G401 (cell line): ENCODE data around the gene RNF213. TPM values are rescaled to one million over a fixed set of nuclear protein-coding genes. Genes with fewer than 3 reads are reported as not detected.

Source experiments
- DNase-seq: peaks from one replicate; pipeline ENCODE4 v3.0.0-alpha.2; 2015; ENCODE audit warnings: low spot score
- in situ Hi-C: cut with HindIII; loops from 2 replicates; pipeline ENCODE4 v1.10.0; 2016; ENCODE audit warnings: low sequenced_read_pairs, mixed read lengths
- total RNA-seq: library from RNA; depleted of rRNA; stranded (reverse); fragments of >200 nt; shearing (Covaris generic); gene quantifications from 2 replicates; pipeline ENCODE4 v1.2.3, GENCODE V29; 2014

The RNF213 gene
- total RNA-seq, 1 experiment from 2014 or later = 15.2 TPM

DNA sequence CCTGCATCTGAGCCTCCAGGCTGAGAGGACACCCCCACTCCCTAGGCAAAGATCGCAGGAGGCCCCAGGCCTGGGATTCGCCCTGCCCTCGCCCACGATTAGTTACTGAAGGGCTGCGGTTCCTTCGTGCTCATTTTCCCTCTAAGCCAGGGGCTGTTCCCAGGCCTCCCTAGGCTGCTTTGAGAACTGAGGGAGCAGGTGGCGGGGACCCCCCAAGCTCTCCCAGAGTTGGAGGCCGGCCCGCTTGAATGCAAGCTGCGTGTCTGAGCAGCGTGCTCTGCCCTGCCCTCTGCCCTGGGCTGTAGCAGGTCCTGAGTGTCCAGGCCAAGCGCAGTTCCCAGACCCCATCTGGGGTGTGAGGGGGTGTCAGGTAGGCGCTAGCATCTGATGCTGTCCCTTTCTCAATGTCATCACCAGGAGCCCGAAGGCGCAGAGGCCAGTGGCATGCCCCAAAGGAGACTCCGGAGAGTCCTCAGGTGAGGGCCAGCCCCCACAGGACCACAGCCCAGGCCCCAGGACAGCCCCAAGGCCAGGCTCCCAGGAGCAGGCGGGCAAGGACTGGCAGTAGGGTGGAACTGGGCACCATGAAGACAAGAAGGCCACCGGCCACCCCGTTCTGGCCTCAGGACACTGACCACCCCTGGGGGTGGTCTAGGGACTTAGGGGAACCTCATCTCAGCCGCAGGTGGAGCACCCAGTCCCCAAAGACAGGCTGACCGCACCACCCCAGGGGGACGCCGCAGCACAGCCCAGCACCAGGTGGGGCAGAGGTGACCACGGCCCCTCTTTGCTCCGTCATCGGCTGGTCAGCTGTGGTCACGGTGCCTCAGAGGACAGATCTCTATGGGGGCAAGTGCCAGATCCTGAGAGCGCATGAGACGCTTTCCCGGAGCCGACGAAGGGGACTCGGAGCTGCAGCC is 169.0 kb downstream of the RNF213 start:
- DNase-seq = no peak
- in situ Hi-C loops = no loop called here

DNA sequence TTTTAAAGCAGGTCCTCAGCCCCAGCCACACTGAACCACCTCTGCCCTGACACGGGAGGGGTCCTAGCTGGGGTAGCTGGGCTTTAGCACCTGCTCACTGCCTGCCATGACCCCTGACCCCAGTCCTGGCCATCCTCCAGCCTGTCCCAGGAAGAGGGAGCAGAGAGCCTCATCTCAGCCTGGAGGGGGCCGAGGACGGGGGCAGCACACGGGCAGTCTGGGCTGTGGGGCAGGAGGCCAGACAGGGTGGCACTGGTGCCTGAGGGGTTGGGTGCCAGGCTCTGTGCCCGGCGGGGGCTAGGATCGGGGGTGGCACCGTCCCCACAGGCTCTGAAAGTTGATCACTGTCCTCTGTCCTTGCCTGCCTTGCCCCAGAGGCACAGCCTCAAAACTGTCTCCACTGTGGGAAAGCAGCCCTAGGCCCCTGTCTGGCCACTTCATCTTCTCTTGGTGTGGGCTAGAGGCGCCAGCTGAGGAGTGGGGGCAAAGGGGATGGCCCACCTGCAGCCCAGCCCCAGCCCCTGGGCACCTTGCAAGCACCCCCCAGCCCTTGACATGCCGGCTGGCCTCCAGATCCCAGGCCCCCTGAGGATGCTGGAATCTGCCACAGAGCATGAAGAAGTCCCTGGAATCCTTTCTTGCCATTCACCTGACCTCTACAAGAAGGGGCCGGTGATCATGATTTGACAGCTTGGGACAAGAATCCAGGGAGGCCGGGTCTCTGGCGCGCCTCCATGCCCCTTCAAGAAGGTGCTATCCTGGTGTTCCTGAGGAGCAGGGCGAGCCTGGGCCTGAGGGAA is 170.0 kb downstream of the RNF213 start:
- DNase-seq = no peak
- in situ Hi-C loops = no loop called here

DNA sequence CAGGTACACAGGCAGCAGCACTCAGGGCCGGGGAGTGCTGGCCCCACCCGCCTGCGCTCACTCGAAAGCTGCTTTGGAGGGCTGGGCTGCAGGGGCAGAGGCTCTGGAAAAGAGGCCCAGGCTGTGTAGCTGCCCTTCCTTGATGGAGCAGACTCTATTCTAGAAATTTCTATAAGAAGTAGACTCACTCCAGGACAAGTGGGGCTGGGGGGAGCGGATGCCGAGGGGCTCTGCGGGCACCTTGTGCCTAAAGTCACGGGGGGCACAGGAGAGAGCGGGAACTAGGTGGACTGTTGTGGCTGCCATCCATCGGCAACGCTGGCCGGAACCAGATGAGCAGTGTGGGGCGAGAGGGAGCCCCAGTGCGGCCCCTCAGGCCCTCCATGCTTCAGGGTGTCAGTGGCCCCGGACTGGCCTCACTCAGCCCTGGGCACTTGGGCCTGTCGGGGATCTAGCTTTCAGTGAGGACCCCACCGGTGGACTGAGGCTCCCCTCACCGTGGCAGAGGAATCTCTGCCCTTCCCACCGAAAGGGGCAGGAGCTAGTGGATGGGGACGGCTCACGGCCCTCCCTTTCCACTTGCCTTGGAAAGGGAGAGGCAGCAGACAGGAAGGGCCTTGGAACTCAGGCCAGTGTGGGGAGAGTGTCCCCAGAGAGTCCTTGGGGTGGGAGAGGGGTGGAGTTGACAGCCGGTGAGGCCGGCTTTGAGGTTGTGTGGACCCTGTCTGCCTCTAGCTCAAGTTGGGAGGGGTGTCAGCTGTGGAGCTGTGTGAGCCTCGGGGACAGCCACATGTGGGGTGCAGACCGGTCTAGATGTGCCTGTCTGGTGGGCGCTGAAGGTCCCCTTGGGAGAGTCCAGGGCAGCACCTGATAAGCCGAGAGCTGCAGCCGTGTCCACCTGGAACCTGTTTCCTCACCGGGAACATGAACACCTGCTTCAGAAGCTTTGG is 170.9 kb downstream of the RNF213 start:
- in situ Hi-C loops = no loop called here
- DNase-seq = no peak

DNA sequence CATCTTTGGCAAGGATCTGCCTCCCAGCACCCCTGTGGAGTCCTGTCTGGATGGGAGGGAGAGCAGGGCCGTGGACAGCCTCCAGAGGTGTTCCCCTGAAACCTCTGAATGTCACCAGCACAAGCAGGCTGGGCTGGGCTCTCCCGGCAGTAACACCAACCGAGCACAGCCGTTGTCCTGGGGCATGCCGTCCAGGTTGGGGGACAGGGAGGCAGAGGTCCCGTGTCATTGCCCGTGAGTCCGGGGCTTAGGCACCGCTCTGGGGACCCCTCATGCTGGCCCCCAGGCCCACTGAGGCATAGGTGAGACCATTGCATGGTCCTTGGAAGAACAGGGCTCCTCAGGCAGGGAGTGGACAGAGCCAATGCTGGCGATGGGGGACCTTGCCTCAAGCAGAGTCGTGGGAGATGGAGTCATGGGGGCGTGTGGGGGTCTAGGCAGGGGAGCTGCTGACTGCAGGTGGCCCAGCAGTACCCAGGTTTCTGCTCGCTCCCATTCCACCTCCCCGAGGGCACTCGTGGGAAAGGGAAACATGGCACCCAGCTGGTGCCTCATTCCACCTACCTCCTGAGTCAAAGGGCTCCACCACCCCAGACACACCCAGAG is 171.8 kb downstream of the RNF213 start:
- no peak for DNase-seq
- in situ Hi-C loops = no loop called here

DNA sequence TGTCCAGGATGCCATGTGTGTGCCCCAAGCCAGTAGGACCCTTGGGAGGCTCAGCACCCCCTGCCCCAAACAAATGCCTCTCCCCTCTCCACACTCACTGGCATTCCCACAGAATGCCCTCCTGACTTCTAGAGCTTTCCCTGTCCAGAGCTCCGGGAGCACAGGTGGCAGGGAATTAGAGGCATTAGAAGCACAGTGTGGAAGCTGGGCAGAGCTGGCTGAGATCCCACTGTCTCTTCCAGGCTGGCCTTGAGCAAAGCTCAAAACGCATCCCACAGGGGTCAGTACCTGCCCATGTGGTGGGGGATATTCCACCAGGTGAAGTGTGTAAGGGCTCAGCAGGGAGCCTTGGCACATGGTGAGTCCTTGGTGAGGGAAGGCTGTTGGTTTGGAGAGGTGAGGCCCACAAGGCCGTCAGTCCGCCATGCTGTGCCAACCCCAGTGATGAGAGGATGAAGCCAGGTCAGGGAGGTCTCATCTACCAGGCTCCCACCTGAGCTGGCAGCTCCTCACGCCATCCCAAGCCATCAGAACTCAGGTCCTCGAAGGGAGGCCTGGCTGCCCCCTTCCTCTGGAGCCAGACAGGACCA is 172.4 kb downstream of the RNF213 start:
- DNase-seq = peak; percentile 87
- in situ Hi-C loops = no loop called here

DNA sequence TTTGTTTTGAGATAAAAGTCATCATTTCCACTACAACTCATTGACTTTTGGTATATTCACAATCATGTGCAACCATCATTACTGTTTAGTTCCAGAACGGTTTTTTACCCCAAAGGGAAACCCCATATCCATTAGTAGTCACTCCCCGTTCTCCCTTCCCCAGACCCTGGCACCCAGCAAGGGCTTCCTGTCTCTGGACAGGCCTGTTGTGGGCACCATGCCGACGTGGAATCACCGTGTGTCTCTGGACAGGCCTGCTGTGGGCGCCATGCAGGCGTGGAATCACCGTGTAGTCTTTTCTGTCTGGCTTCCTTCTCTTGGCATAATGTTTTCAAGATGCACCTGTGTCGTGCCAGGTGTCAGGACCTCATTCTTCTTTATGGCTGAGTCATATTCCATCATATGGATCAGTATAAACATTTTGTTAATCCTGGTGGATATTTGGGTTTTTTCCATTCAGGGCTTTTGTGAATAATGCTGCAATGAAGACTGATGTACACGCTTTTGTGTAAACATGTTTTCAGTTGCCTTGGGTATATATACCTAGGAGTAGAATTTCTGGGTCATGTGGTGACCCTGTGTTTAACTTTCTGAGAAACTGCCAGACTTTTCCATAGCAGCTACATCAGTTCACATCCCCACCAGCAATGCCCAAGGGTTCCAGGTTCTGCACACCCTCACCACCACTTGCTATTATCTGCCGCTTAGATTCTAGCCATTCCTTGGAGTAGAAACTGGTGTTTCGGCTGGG is 173.4 kb downstream of the RNF213 start:
- DNase-seq = no peak
- in situ Hi-C loops = no loop called here

DNA sequence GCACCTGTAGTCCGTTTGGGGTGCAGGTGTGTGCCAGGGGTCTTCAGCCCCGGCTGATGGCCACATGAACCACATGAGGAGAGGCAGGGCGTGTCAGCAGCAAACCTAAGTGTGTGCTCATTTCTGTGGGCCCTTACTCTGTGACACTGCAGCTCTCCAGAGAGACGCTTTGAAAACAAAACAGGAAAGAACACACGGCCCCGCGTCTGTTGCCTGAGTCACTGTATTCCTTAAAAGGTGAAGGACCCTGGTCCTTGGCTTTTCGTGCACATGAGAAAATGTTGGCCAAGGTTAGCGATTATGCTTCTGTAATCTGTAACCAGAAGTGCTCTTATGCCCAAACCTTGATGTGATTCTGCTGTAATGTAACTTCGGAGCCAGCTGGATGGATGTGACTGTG is 176.9 kb downstream of the RNF213 start:
- DNase-seq = no peak
- in situ Hi-C loops = no loop called here

DNA sequence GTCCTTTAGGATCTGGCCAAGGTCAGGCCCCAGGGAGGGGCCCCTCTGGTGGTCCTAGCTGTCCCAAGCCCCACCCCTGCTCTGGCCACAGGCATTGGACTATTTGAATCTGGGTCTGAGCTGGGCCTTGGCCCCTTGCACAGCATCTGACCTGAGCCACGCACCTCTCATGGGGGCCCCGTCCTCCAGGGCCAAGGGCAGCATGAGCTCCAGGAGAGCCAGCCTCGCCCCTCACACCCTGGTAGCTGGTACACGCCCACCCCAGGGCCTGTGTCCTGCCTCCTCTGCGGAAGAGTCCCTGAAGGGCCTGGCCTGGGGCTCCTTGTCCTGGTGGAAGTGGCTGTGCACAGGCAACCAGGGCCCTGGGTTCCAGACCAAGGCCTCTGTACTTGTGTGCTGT is 178.2 kb downstream of the RNF213 start:
- in situ Hi-C loops = no loop called here
- DNase-seq = no peak

DNA sequence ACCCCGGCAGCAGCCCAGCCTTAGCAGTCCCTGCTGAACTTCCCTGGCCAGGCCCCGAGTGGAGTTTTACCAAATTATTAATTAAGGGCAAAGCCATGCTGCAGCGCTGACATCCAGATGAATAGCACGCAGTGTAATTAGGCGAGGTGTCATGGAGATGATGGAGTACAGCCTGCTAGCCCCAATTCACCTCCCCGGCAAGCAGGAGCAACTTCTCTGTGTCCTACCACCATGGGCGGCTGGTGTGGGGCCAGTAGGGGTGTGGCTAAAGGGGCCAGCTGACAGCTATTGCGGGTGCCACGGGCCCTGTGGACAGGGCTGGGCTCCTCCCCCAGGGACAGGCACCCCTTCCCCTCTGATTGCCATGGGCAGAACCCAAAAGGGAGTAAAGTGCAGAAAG is 178.8 kb downstream of the RNF213 start:
- DNase-seq = no peak
- in situ Hi-C loops = no loop called here

DNA sequence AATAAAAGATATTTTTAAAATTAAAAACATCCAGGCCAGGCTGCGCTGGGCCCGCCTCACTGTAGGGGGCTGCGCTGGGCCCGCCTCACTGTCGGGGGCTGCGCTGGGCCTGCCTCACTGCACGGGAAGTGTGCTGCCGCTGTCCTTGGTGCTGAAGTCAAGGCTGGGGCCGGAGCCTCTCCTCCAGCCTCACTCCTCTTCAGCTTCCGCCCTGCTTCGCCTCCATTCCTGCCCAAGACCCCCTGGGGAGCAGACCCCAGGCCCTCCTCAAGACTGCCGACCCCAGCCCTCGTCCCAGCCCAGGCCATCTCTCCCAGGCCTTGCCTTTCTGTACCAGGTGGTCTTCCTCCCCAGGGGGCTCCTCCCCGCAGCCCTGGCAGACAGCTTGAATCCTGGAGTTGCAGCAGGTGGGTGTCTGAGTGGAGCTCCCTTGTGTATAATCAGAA is 180.5 kb downstream of the RNF213 start:
- no peak for DNase-seq
- in situ Hi-C loops = no loop called here

DNA sequence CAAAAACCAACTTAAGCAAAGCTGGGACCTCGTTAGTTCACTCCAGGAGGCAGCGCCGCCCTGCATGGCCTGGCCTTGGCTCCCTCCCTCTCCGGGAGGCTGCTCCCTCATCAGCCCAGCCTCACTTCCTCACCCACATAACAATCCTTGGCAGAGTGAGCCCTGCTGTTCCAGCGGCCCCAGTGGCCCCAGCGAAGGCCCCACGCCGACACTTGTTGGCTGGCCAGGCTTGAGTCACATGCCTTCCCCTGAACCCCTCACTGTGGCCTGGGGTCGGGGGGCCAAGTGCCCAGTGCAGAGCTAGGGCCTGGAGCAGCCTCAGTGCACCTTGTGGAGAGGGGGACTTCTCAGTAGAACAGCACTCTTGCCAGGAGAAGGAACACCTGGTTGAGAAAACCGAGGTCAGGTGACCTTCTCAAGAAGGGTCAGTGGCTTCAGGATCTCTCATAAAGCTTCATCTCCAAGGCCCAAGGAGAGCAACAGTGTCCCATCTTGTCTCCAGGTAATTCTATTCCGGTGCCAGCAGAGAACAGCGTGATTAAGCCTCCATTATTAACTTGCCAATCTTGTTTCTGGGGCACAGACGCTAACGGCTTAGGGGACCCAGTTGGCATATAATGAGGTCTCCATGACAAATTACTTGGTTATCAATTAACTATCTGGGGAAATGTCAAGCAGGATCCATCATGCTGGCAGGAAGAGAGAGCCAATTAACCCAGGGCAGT is 181.1 kb downstream of the RNF213 start:
- DNase-seq = peak; percentile 52
- in situ Hi-C loops = no loop called here

DNA sequence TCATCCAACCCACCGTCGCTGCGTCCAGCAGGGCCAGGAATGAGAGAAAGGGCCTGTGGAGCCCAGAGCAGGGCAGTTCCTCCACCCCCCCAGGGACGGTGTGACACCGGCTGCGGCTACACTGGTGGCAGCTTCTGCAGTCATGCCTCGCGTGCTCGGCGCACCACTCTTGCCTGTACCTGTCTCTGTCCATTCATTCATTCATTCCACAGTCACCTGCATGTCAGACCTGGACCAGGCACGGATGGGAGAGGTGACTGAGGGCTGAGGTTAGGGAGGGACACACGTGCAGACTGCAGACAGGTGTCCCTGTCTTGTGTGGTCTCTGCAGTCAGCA is 181.6 kb downstream of the RNF213 start:
- DNase-seq = no peak
- in situ Hi-C loops = no loop called here

DNA sequence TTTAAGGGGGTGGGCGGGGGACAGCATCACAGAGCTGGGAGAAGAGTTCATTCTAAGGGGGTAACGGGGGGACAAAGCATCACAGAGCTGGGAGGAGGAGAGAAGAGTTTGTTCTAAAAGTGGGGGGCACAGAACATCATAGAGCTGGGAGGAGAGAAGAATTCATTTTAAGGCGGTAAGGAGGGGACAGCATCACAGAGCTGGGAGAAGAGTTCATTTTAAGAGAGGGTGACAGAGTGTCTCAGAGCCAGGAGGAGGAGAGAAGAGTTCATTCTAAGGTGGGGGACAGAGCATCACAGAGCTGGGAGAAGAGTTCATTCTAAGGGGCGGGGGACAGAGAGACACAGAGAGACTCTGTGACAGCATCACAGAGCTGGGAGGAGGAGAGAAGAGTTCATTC is 182.1 kb downstream of the RNF213 start:
- in situ Hi-C loops = no loop called here
- no peak for DNase-seq

DNA sequence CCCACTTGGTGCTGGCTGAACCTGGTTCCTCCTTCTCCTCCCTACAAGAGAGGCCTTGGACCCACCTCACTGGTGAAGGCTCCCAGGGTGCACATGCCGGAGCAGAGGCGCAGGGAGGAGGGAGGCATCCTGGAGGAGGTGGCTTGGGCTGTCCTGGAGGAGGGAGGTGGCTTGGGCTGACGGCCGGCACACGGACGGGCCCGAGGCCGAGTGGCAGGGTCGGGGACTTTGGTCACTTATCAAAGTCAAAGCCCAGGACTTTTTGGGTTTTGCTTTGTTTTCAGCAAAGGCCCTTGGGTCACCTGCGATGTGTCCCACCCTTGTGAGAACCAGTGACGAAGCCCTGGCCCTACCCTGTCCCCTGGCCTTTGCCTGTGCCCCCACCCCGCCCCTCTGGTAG is 182.8 kb downstream of the RNF213 start:
- DNase-seq = no peak
- in situ Hi-C loops = no loop called here

DNA sequence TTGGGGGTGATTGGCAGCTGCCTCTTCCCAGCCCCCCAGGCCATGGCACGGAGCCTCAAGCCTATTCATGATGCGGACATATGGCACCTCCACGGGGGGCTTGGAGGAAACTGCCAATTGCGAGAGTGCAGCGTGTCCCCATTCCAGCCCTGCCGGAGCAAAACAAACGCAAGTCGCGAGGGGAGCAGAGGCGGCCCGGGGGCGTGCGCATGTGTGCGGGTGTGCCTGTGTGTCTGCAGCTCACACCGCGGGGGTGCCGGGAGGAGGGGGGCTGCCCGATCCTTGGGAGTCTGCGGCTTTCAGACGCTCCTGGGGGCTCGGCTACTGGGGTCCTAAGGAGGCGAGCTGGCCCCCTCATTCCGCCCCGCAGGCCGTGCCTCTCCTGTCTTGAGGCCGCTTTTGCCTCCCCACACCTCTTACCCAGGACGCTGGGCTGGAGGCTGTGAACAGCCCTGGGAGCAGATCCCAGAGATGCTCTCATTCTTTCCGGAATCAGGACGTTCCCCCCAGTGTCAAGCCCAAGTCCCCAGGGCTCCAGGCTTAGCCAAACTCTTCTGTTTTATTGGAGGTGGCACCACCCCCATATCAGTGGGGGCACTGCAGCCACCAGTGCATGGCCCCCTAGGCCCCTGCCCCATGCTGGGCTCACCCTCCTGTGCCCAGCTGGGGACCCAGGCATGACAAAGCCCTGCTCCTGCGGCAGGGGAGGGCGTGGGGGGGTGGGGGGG is 183.4 kb downstream of the RNF213 start:
- peak; percentile 91 for DNase-seq
- in situ Hi-C loops = no loop called here

DNA sequence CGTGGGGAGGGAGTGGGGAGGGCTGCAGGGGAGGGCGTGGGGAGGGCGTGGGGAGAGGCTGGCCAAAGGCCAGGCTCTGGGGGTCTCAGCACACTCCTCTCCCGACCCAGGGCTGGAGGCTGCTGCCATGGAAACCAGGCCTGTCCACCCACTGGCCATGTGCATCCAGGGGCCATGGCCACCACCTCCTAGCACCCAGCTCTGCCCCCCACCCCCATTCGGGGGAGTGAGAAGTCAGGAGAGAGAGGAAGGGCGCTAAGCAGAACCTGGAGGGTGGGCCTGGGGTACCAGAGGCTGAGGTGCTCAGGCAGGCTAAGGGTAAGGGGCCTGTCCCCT is 184.0 kb downstream of the RNF213 start:
- DNase-seq = no peak
- in situ Hi-C loops = no loop called here
